Adrenal gland (tissue), 12 donors: ENCODE data around the gene POLQ. TPM values are rescaled to one million over a fixed set of nuclear protein-coding genes. Genes with fewer than 3 reads are reported as not detected.

Experiments used
- DNase-seq, 7 donors: peaks; one replicate each; pipeline ENCODE4 v3.0.0-alpha.2; 2019 to 2020
- H3K27ac ChIP-seq, 5 donors: fragments of 200-600 bp; sonication (generic) in 4 of 5; 1 replicate in 3 of 5; 2 replicates in 2 of 5; pipeline versions ENCODE4 v1.5.1 to v1.8.0; 2016 to 2020; ENCODE audit warnings: mild to moderate bottlenecking in 1 of 5
- H3K27me3 ChIP-seq: fragments of 200-600 bp; 2 replicates; pipeline ENCODE4 v1.8.0; 2021
- H3K36me3 ChIP-seq, 2 donors: fragments of 200-600 bp; replicated peaks in 1 of 2; 1 replicate in 1 of 2; 2 replicates in 1 of 2; pipeline versions ENCODE4 v1.5.1 to v1.8.0; 2018 to 2022
- H3K4me1 ChIP-seq, 2 donors: fragments of 200-600 bp; replicated peaks in 1 of 2; 1 replicate in 1 of 2; 2 replicates in 1 of 2; pipeline versions ENCODE4 v1.5.1 to v1.8.0; 2018 to 2021
- H3K4me3 ChIP-seq, 4 donors: fragments of 200-600 bp; sonication (generic) in 3 of 4; one replicate each; pipeline ENCODE4 v1.5.1; 2016 to 2018
- H3K9me3 ChIP-seq, 3 donors: fragments of 200-600 bp; sonication (generic) in 1 of 3; replicated peaks in 1 of 3; 1 replicate in 2 of 3; 2 replicates in 1 of 3; pipeline versions ENCODE4 v1.5.1 to v1.8.0; 2016 to 2021
- POLR2A ChIP-seq, 2 donors: fragments of 450-650 bp; IDR thresholded peaks; one replicate each; pipeline ENCODE4 v1.6.1; 2017; ENCODE audit warnings: antibody characterized with exemption in 2 of 2, mild to moderate bottlenecking in 2 of 2, moderate library complexity in 1 of 2
- WGBS, 4 donors: extraction: QIAGEN DNeasy Blood & Tissue Kit in 2 of 4; methylation state at CpG; one replicate each; pipeline versions ENCODE4 v1.1.5 to v1.1.7; 2013 to 2017; 5-methylcytosine and 5-hydroxymethylcytosine counted together
- intact Hi-C, 2 donors: fragments of 100-400 bp; cut with DNase I; formaldehyde crosslinking; loops; one replicate each; pipeline versions ENCODE4 v1.14.1 to v1.15.0; 2022 to 2023
- polyA plus RNA-seq, 3 donors: library from polyadenylated mRNA; stranded (reverse); fragments of 200-250 nt in 2 of 3; fragments of 350-450 nt in 1 of 3; fragmentation: Illumina TruSeq in 1 of 3; extraction: RNeasy Lipid Tissue Mini Kit (QIAGEN cat#74804) in 1 of 3; gene quantifications; one replicate each; pipeline ENCODE4 v1.2.3, GENCODE V29; 2013 to 2014
- total RNA-seq, 9 donors: library from RNA; depleted of rRNA in 4 of 9; stranded (reverse); fragments of >200 nt in 4 of 9; fragments of 120-200 nt in 1 of 9; fragmentation: NEBNext Ultra II Directional in 1 of 9; extraction: Animal tissue kit (Norgen Biotek cat#: 25700) in 1 of 9; gene quantifications; one replicate each; pipeline versions ENCODE4 v1.1.0 to v1.2.4, GENCODE V29; 2013 to 2023
- TF ChIP-seq, protein P1 (sequence below), 6 experiments: fragments of 450-650 bp in 4 of 6; fragments of 200-600 bp in 2 of 6; sonication (generic) in 1 of 6; IDR thresholded peaks; 1 replicate in 5 of 6; 2 replicates in 1 of 6; pipeline versions ENCODE4 v1.5.1 to v1.8.0; 2016 to 2021; ENCODE audit warnings: antibody characterized with exemption in 6 of 6, mild to moderate bottlenecking in 2 of 6, moderate library complexity in 1 of 6
- donor health status: healthy with polysubstance abuse.
- donor health status: Bipolar disorder and iron deficiency.
- donor health status: DM: yes; HTN: yes; CAD: no.
- donor health status: DM: no; HTN: no; CAD: no.
- donor health status: DM: no; HTN: no; CAD: no.
- donor health status: DM: yes; HTN: yes; CAD: no.

POLQ gene
- total and polyA plus RNA-seq, 12 donors, result 0.06 to 6.3 (median 0.46) TPM

GRCh38 chr3:121584418-121584817, 38.6 kb upstream of the POLQ start:
- H3K27ac ChIP-seq, result no peak overlapping the region
- TF ChIP-seq, protein P1, sequence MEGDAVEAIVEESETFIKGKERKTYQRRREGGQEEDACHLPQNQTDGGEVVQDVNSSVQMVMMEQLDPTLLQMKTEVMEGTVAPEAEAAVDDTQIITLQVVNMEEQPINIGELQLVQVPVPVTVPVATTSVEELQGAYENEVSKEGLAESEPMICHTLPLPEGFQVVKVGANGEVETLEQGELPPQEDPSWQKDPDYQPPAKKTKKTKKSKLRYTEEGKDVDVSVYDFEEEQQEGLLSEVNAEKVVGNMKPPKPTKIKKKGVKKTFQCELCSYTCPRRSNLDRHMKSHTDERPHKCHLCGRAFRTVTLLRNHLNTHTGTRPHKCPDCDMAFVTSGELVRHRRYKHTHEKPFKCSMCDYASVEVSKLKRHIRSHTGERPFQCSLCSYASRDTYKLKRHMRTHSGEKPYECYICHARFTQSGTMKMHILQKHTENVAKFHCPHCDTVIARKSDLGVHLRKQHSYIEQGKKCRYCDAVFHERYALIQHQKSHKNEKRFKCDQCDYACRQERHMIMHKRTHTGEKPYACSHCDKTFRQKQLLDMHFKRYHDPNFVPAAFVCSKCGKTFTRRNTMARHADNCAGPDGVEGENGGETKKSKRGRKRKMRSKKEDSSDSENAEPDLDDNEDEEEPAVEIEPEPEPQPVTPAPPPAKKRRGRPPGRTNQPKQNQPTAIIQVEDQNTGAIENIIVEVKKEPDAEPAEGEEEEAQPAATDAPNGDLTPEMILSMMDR (IDR thresholded peaks at IDR 0.05), result no peak
- no peak for TF ChIP-seq POLR2A (IDR thresholded peaks at IDR 0.05)
- H3K36me3 ChIP-seq, result no peaks in the 10 kb centered on the region
- intact Hi-C loops, result no loop called here
- H3K4me1 ChIP-seq, result no peaks in the 10 kb centered on the region
- no peak overlapping the region for H3K4me3 ChIP-seq
- H3K27me3 ChIP-seq, result no peaks in the 10 kb centered on the region
- WGBS, 4 donors, result 85 to 100% (median 95%) methylated on average over 1 of the region's 1 CpG
- H3K9me3 ChIP-seq, result no peaks in the 10 kb centered on the region
- DNase-seq, result no peak

DNA sequence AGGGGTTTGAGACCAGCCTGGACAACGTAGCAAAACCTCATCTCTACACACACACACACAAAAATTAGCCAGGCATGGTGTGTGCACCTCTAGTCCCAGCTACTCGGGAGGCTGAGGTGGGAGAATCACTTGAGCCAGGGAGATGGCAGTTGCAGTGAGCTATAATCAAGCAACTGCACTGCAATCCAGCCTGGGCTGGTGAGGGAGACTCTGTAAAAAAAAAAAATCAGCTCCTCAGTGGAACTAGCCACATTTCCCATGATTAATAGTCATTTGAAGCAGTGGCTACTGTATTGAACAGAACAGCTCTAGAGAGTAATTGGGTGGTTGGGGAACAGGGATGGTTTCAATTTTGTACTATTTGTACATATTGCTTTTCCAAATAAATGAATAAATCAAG, 35.9 kb upstream of the POLQ start:
- intact Hi-C loops, result no loop called here
- Histone ChIP-seq H3K27me3 (no peaks in the 10 kb centered on the region), H3K9me3 (no peaks in the 10 kb centered on the region), H3K4me1 (no peaks in the 10 kb centered on the region), H3K4me3 (no peak overlapping the region), H3K27ac (no peak overlapping the region), H3K36me3 (no peaks in the 10 kb centered on the region)
- 50 to 78% (median 76%) methylated on average over 2 of the region's 2 CpGs for WGBS, 4 donors
- no peak for DNase-seq
- TF ChIP-seq POLR2A (IDR thresholded peaks at IDR 0.05), result no peak
- TF ChIP-seq, protein P1 (IDR thresholded peaks at IDR 0.05), result no peak

- DNase-seq, result peak in 2 of 7 donors; percentile 27 to 28
- Histone ChIP-seq H3K4me1 (no peaks in the 10 kb centered on the region), H3K27me3 (no peaks in the 10 kb centered on the region), H3K36me3 (no peaks in the 10 kb centered on the region), H3K9me3 (no peaks in the 10 kb centered on the region), H3K27ac (no peak overlapping the region), H3K4me3 (no peak overlapping the region)
- TF ChIP-seq POLR2A (IDR thresholded peaks at IDR 0.05), result no peak
- TF ChIP-seq, protein P1 (IDR thresholded peaks at IDR 0.05), result no peak
- WGBS, 4 donors, result 58 to 72% (median 66%) methylated on average over 6 of the region's 6 CpGs
- intact Hi-C loops, result loop anchor here in 1 of 2 donors (10.0 kb wide), 1 partner anchor 60 kb away; no protein-coding TSS in a partner anchor
These were observed 28.7 kb upstream of the POLQ start for GRCh38 chr3:121574449-121574848.

- H3K9me3 ChIP-seq, result no peaks in the 10 kb centered on the region
- WGBS, 4 donors, result 88 to 94% (median 90%) methylated on average over 5 of the region's 5 CpGs
- H3K27ac ChIP-seq, result no peak within 1 kb of the TSS
- intact Hi-C loops, result no loop called here
- no peak within 1 kb of the TSS for H3K4me3 ChIP-seq
- H3K36me3 ChIP-seq, result no peaks in the 10 kb centered on the region
- no peaks in the 10 kb centered on the region for H3K4me1 ChIP-seq
- no peaks in the 10 kb centered on the region for H3K27me3 ChIP-seq
- TF ChIP-seq POLR2A (IDR thresholded peaks at IDR 0.05), result no peak
- TF ChIP-seq, protein P1 (IDR thresholded peaks at IDR 0.05), result no peak
- no peak for DNase-seq
These were observed 21.9 kb upstream of the POLQ start, which contains the start of gene ARGFX for GRCh38 chr3:121567649-121568048. Gene ARGFX, plus strand, starts transcription at chr3:121567949. Its CDS starts 2,765 bp downstream, at chr3:121570714.
